Progenitor cell of endocrine pancreas (in vitro differentiated cells): Measurements from ENCODE around the gene LRRTM2. TPM values are rescaled to one million over a fixed set of nuclear protein-coding genes. Genes with fewer than 3 reads are reported as not detected.

Experiments used
- DNase-seq: peaks from one replicate; pipeline ENCODE4 v3.0.0; 2021; ENCODE audit warnings: low spot score; ENCODE audit not compliant: unreplicated experiment
- H3K27ac Mint-ChIP-seq: 2 replicates; pipeline ENCODE4 v1.8.0; 2021; ENCODE audit warnings: mild to moderate bottlenecking, moderate library complexity, mixed read lengths
- H3K27me3 Mint-ChIP-seq: 2 replicates; pipeline ENCODE4 v1.8.0; 2021; ENCODE audit warnings: mixed read lengths
- H3K36me3 Mint-ChIP-seq: 2 replicates; pipeline ENCODE4 v1.8.0; 2022; ENCODE audit warnings: mixed read lengths; ENCODE audit not compliant: insufficient read depth
- H3K4me1 Mint-ChIP-seq: 2 replicates; pipeline ENCODE4 v1.8.0; 2021; ENCODE audit warnings: low read depth, mixed read lengths
- H3K4me3 Mint-ChIP-seq: 2 replicates; pipeline ENCODE4 v1.8.0; 2021; ENCODE audit warnings: low read depth, mild to moderate bottlenecking, moderate library complexity, mixed read lengths
- H3K9me3 Mint-ChIP-seq: 2 replicates; pipeline ENCODE4 v1.8.0; 2021; ENCODE audit warnings: low read depth, mixed read lengths
- total RNA-seq: library from RNA; stranded (reverse); gene quantifications from 2 replicates; pipeline ENCODE4 v1.2.1, GENCODE V29; 2021
- TF ChIP-seq, protein P1 (sequence below): fragments of 200-600 bp; sonication (generic); IDR thresholded peaks from one replicate; pipeline ENCODE4 v1.5.0; 2021; ENCODE audit warnings: antibody characterized with exemption, mild to moderate bottlenecking; ENCODE audit not compliant: unreplicated experiment

The LRRTM2 gene
- total RNA-seq, 1 donor from 2014 or later, result not detected

DNA sequence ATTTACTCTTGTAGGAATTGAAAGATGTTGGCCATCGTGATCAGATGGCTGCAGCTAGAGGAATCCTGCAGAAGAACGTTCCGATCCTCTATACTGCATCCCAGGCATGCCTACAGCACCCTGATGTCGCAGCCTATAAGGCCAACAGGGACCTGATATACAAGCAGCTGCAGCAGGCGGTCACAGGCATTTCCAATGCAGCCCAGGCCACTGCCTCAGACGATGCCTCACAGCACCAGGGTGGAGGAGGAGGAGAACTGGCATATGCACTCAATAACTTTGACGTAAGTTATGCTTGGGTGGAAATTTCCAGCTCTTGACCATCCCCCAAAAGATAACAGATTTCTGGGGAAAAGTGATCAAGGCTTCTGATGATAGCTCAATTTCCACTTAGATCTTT, 50.6 kb downstream of the LRRTM2 start:
- no peaks in the 10 kb centered on the region for H3K27me3 Mint-ChIP-seq
- H3K27ac Mint-ChIP-seq, result peak overlapping the region; percentile 37
- DNase-seq, result no peak
- H3K9me3 Mint-ChIP-seq, result no peaks in the 10 kb centered on the region
- H3K4me1 Mint-ChIP-seq, result no peaks in the 10 kb centered on the region
- H3K36me3 Mint-ChIP-seq, result peaks cover 29% of the 10 kb centered on the region
- no peak overlapping the region for H3K4me3 Mint-ChIP-seq
- TF ChIP-seq, protein P1, sequence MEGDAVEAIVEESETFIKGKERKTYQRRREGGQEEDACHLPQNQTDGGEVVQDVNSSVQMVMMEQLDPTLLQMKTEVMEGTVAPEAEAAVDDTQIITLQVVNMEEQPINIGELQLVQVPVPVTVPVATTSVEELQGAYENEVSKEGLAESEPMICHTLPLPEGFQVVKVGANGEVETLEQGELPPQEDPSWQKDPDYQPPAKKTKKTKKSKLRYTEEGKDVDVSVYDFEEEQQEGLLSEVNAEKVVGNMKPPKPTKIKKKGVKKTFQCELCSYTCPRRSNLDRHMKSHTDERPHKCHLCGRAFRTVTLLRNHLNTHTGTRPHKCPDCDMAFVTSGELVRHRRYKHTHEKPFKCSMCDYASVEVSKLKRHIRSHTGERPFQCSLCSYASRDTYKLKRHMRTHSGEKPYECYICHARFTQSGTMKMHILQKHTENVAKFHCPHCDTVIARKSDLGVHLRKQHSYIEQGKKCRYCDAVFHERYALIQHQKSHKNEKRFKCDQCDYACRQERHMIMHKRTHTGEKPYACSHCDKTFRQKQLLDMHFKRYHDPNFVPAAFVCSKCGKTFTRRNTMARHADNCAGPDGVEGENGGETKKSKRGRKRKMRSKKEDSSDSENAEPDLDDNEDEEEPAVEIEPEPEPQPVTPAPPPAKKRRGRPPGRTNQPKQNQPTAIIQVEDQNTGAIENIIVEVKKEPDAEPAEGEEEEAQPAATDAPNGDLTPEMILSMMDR, result no peak

DNA sequence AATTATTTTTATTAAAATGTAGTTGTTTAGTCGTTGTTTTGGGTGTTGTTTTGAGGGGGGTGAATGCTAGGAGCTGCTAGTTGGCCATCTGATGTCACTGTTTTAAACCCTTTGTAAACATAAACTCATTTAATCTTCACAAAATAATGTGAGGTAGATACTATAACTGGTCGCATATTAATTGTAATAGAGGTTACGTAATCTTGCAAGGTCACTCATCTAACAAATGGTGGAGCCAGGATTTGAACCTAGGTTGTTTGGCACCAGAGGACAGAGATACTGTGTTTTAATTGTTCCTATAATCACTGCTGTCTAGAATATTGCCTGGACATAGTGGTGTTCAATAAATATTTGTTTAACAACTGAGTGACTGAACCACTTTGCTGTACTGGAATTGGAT, 54.4 kb downstream of the LRRTM2 start:
- no peak overlapping the region for H3K4me3 Mint-ChIP-seq
- H3K27ac Mint-ChIP-seq, result no peak overlapping the region
- H3K36me3 Mint-ChIP-seq, result peaks cover 15% of the 10 kb centered on the region
- H3K4me1 Mint-ChIP-seq, result no peaks in the 10 kb centered on the region
- TF ChIP-seq, protein P1, result no peak
- DNase-seq, result no peak
- no peaks in the 10 kb centered on the region for H3K9me3 Mint-ChIP-seq
- no peaks in the 10 kb centered on the region for H3K27me3 Mint-ChIP-seq

DNA sequence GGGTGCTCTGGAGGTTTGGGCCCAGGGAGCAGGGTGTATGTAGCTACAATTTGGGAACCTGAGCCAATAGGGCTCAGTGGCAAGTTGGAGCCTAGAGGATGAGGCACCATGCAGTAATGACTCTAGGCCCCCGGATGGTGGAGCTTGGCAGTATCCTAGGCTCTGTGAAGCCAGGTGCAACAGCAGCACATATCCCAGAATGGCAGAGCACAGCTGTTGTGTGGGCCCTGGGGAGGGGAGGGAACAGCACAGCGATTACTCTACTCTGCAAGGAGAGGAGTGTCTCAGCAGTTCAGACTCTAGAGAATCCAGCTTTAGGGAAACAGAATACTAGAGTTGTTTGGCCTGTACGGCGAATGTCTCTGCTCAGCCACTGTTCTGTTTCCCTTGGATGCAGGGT, 56.1 kb downstream of the LRRTM2 start:
- Mint-ChIP-seq H3K9me3 (no peaks in the 10 kb centered on the region), H3K36me3 (peaks cover 20% of the 10 kb centered on the region), H3K27ac (no peak overlapping the region), H3K4me1 (no peaks in the 10 kb centered on the region), H3K4me3 (no peak overlapping the region), H3K27me3 (no peaks in the 10 kb centered on the region)
- DNase-seq, result no peak
- TF ChIP-seq, protein P1, result no peak

Other genes starting within 250 kb of the LRRTM2 start
- 384 and 394 TPM in 2 replicates for gene CTNNA1, start 121.9 kb downstream of the LRRTM2 start, total RNA-seq